Ovary (tissue), 3 donors: ENCODE data around the gene ADAMTS2.

Experiments
- CTCF ChIP-seq, 3 donors: fragments of 450-650 bp in 2 of 3; fragments of 200-600 bp in 1 of 3; IDR thresholded peaks; one replicate each; pipeline versions ENCODE4 v1.5.1 to v1.8.0; 2016 to 2022; ENCODE audit warnings: antibody characterized with exemption in 3 of 3, mild to moderate bottlenecking in 1 of 3
- POLR2A ChIP-seq: fragments of 450-650 bp; IDR thresholded peaks from one replicate; pipeline ENCODE4 v1.6.1; 2017; ENCODE audit warnings: antibody characterized with exemption, mild to moderate bottlenecking, moderate library complexity
- donor health status: DM: no; HTN: no; CAD: no.

- TF ChIP-seq CTCF (IDR thresholded peaks at IDR 0.05): no peak
- no peak for TF ChIP-seq POLR2A
These were observed 76.1 kb downstream of the ADAMTS2 start for GRCh38 chr5:179268966-179269693.
